Endothelial cell of hepatic sinusoid (primary cell): Measurements from ENCODE around the gene MYO15A.

Experiments
- in situ Hi-C: cut with HindIII; loops from 2 replicates; pipeline ENCODE4 v1.10.0; 2017; ENCODE audit warnings: low sequenced_read_pairs

The MYO15A gene

GRCh38 chr17:18122990-18123753 is 14.6 kb downstream of the MYO15A start:
- in situ Hi-C loops: no loop called here

DNA sequence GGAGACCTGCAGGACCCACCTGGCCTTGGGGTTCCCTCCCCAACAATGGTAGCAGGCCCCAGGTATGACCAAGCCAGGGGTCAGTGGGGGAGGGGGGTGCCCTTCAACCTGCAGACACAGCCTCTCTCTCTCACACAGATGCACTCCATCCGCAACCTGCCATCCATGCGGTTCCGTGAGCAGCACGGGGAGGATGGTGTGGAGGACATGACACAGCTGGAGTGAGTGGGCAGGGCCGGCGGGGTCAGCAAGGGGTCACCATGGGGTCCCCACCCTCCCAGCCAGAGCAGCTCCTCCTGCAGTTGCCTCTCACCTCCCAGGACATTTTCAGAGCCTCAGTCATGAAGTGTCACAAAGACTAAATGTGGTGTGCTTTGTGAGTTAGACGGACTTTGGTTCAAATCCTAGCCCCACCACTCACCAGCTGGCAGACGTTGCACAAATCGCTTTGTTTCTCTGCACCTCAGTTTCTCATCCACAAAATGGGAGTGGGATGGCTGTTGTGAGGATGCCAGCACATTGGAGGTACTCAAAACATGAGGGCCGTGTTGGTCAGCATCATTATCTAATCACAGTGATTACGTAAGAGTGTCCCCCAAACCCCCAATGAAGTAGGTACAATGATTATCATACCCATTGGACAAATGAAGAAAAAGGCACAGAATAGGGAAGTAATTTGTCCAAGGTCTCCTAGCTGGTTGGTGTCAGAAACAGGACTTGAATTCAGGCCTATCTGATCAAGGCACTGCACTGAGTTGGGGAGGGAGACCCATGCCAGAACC is 16.0 kb downstream of the MYO15A start:
- in situ Hi-C loops: no loop called here

GRCh38 chr17:18129041-18129502 is 20.5 kb downstream of the MYO15A start:
- in situ Hi-C loops: no loop called here

GRCh38 chr17:18132711-18133110 is 24.2 kb downstream of the MYO15A start:
- in situ Hi-C loops: no loop called here

DNA sequence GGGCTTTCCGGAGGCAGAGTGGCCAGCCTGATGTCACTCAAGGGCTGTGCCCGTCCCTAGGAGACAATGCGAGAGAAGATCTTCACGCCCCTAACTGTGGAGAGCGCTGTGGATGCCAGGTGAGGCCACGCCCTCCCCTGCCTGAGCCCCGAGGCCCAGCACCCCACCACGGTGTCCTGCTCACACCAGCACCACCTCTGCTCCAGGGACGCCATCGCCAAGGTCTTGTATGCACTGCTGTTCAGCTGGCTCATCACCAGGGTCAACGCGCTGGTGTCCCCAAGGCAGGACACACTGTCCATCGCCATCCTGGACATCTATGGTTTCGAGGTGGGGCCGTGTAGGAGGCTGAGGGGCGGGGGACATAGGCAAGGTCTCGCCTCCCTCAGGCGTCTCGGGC is 27.8 kb downstream of the MYO15A start:
- in situ Hi-C loops: no loop called here

DNA sequence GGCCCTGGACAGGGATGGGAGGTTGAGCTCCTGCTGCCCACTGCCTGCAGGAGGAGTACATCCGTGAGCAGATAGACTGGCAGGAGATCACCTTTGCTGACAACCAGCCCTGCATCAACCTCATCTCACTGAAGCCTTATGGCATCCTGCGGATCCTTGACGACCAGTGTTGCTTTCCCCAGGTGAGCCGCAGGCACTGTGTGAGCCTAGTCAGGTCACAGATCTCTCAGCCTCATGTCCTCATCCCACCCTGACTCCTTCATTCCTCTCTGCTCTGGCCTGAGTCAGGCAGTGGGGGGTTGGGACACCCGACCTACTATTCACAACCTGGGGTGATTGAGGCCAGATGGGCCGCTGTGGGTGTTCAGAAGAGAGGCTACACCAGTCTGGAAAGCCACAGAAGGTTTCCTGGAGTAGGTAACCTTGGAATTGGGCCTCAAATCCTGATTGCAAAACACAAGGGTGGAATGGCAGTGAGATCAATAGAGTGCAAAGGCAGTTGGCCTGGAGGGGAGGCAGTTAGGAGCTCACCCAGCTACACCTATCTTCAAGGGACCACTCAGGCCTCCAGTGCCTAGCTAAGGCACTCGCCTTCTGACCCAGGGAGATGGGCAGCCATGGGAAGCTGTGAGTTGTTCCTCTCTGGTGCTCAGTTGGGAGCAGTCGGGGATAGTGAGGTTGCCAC is 29.7 kb downstream of the MYO15A start:
- in situ Hi-C loops: no loop called here

DNA sequence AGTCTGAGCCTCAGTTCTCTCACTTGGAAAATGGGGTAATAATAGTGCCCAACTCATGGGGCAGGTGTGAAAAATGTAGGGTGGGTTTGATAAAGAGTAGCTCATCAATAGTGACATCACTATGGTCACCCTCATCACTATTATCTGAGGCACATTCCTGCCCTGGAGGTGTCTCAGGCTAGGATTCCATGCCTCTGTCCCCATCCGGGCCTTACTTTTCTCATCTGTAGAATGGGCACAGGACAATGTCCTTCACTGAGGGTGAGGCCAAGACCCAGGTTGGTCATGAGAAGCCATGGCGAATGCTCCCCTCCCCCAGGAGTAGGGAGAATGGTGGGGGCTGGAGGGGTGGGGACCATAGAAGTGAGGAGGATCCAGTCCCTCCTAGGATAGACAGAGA is 30.5 kb downstream of the MYO15A start:
- in situ Hi-C loops: no loop called here

GRCh38 chr17:18139498-18139897 is 30.9 kb downstream of the MYO15A start:
- in situ Hi-C loops: no loop called here

GRCh38 chr17:18139949-18140348 is 31.4 kb downstream of the MYO15A start:
- in situ Hi-C loops: no loop called here

GRCh38 chr17:18140648-18141047 is 32.1 kb downstream of the MYO15A start:
- in situ Hi-C loops: no loop called here

- in situ Hi-C loops: no loop called here
Measured at GRCh38 chr17:18141210-18141803, 32.8 kb downstream of the MYO15A start.

- in situ Hi-C loops: no loop called here
Measured at GRCh38 chr17:18142417-18142816, 33.9 kb downstream of the MYO15A start.

GRCh38 chr17:18143044-18143936 is 34.7 kb downstream of the MYO15A start:
- in situ Hi-C loops: no loop called here

DNA sequence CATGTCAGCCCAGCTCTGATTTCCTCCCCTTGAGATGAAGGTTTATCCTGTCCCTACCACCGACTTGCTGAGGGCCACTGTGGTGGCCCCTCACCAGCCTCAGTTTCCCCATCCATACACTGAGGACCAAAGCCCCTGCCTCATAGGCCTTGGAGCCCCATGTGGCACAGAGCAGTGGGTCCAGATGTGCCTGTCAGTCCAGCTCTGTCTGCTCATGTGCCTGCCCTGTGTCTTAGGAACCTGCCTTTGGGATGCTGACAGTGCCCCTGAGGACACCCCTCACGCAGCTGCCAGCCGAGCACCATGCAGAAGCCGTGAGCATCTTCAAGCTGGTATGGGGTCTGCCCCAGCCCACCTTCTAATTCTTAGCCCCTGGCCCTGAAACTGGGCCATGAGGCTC is 35.7 kb downstream of the MYO15A start:
- in situ Hi-C loops: no loop called here

GRCh38 chr17:18144855-18145254 is 36.3 kb downstream of the MYO15A start:
- in situ Hi-C loops: no loop called here

GRCh38 chr17:18145811-18146210 is 37.3 kb downstream of the MYO15A start:
- in situ Hi-C loops: no loop called here

- in situ Hi-C loops: no loop called here
Measured at GRCh38 chr17:18146259-18146658, 37.7 kb downstream of the MYO15A start.

DNA sequence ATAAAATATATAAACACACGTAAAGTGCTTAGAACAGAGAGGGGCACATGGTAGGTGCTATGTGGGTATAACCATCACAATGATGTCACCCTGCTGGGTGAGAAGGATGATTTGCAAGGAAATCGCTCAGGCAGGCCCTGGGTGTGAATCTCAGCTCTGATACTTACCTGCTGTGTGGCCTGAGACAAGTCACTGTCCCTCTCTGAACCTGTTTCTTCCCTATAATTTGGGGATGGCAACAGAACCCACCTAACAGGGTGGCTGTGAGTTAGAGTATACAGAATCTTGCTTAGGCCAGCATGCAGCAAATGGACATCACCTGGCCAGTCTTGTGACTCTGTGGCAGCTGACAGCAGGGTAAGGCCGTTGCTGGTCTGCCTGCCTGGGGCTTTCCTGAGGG is 38.4 kb downstream of the MYO15A start:
- in situ Hi-C loops: no loop called here

GRCh38 chr17:18148586-18148985 is 40.0 kb downstream of the MYO15A start:
- in situ Hi-C loops: no loop called here

DNA sequence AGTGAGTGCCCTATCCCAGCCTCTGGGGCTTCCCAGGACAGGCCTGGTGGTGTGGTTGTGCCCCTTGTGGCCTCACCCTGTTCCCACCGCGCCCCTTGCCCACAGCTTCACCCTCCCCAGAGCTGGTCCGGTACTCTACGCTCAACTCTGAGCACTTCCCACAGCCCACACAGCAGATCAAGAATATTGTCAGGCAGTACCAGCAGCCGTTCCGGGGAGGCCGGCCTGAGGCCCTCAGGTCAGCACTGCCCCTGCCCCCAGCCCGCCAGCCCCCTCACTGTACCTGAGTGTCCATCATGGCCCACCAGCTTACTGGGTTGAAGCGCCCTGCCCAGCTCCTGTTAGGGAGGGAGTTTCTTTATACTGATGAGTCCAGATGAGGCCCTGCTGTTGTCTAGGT is 42.7 kb downstream of the MYO15A start:
- in situ Hi-C loops: no loop called here
